ENCODE data around the gene SEMA3D. TPM values are rescaled to one million over a fixed set of nuclear protein-coding genes. Genes with fewer than 3 reads are reported as not detected.

The SEMA3D gene
- polyA plus RNA-seq, 1 donor = 14.4 TPM

DNA sequence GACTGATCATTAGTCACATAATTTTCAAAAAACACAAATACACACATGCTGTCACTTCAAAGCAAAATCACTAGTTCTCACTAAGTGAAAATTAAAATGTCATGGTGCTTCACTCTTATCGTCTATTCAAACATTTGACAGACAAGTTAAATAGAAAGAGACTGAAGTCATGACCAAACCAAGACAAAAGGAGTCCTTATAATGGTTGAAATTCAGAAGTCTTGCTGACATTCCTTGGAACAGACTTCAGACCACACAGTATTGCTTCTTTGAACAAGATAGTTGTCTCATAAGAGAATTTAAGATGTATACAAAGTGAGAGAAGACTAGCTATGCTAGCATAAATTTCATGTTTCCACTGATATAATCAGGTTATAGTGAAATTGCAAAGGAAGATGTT, 119.5 kb downstream of the SEMA3D start:
- Histone ChIP-seq H3K4me1 (ENCODE audit: control insufficient read depth, insufficient read depth, low read length) (no peaks in the 10 kb centered on the region), H3K27ac (ENCODE audit: low read length) (no peak overlapping the region), H3K36me3 (ENCODE audit: control insufficient read depth, insufficient read depth, low read length) (no peaks in the 10 kb centered on the region), H3K27me3 (ENCODE audit: control insufficient read depth, insufficient read depth, low read length) (no peaks in the 10 kb centered on the region), H3K4me3 (ENCODE audit: low read length) (no peak overlapping the region), H3K9me3 (ENCODE audit: control insufficient read depth, low read depth, low read length) (peaks cover 2% of the 10 kb centered on the region)
- WGBS (ENCODE audit: insufficient coverage, low lambda C conversion rate) = no CpG with 5 or more reads among the region's 1 CpG
- no peak for DNase-seq

DNA sequence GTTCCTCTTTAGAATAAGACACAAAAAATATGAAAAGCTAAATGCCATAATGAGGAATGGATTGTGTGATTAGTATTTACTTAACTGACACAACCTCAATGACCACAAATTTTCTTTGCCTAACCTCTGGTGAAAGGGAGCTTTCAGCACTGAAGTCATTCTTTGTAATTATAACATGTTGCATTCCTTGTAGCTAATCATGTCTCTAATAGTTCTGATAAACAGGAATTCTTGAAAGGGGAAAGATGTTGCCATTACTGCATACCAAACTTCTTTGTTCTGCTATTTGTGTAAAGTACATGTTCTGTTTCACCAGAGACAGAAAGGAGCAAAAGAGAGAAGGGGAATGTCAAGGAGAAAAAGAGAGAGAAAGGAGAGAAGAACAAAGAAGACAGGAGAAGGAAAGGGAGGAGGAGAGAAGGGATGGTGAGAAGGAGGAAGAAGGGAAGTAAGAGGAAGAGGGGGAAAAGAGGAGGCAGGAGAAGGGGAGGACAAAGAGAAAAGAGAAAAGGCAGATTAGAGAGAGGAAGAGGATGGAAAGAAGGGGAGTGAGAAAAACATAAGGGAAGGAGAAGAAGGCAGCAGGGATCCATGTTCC, 120.9 kb downstream of the SEMA3D start:
- Histone ChIP-seq H3K9me3 (ENCODE audit: control insufficient read depth, low read depth, low read length) (peaks cover 2% of the 10 kb centered on the region), H3K27ac (ENCODE audit: low read length) (no peak overlapping the region), H3K27me3 (ENCODE audit: control insufficient read depth, insufficient read depth, low read length) (no peaks in the 10 kb centered on the region), H3K36me3 (ENCODE audit: control insufficient read depth, insufficient read depth, low read length) (no peaks in the 10 kb centered on the region), H3K4me3 (ENCODE audit: low read length) (no peak overlapping the region), H3K4me1 (ENCODE audit: control insufficient read depth, insufficient read depth, low read length) (no peaks in the 10 kb centered on the region)
- no peak for DNase-seq

DNA sequence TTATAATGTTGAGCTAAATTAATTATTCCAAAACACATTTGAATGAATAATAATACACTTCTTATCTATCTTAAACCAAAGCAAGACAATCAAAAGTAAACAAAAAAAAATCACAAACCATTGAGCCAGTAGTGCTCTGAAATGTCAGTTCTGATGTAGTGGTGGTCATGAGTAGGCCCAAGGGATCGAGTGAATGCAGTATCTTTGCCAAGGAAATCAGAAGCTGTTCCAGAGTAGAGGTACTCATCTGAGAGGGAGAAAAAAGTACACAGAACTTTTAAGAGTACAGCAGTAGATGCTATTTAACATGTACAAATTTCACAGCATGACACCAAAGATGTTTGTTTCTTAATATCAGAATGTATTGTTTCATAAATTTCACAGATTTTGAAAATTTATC, 121.5 kb downstream of the SEMA3D start:
- Histone ChIP-seq H3K4me3 (ENCODE audit: low read length) (no peak overlapping the region), H3K4me1 (ENCODE audit: control insufficient read depth, insufficient read depth, low read length) (no peaks in the 10 kb centered on the region), H3K9me3 (ENCODE audit: control insufficient read depth, low read depth, low read length) (peaks cover 2% of the 10 kb centered on the region), H3K27me3 (ENCODE audit: control insufficient read depth, insufficient read depth, low read length) (no peaks in the 10 kb centered on the region), H3K36me3 (ENCODE audit: control insufficient read depth, insufficient read depth, low read length) (no peaks in the 10 kb centered on the region), H3K27ac (ENCODE audit: low read length) (no peak overlapping the region)
- DNase-seq = no peak
- WGBS (ENCODE audit: insufficient coverage, low lambda C conversion rate) = no CpG with 5 or more reads among the region's 1 CpG

DNA sequence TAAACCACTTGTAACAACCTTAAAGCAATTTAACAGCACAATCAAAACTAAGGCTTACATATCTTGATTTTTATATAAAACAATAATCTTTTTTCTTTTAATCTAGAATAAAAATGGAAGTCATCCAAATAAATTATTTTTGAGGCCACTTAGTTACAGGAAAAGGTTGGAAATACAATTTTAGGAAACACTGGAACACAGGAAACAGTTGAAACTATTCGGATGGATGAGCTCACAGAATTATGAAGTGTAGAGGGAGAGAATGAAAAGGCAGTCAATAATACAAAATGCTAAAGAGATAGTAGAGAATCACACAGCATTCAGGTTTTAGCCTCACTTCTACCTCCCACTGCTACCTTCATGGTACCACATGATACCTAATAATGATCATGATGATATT, 124.2 kb downstream of the SEMA3D start:
- Histone ChIP-seq H3K36me3 (ENCODE audit: control insufficient read depth, insufficient read depth, low read length) (no peaks in the 10 kb centered on the region), H3K9me3 (ENCODE audit: control insufficient read depth, low read depth, low read length) (peaks cover 2% of the 10 kb centered on the region), H3K27me3 (ENCODE audit: control insufficient read depth, insufficient read depth, low read length) (no peaks in the 10 kb centered on the region), H3K4me1 (ENCODE audit: control insufficient read depth, insufficient read depth, low read length) (no peaks in the 10 kb centered on the region), H3K4me3 (ENCODE audit: low read length) (no peak overlapping the region), H3K27ac (ENCODE audit: low read length) (no peak overlapping the region)
- 89% methylated on average over 1 of the region's 1 CpG for WGBS (ENCODE audit: insufficient coverage, low lambda C conversion rate)
- DNase-seq = no peak

- no peak for DNase-seq
- no CpG with 5 or more reads among the region's 2 CpGs for WGBS (ENCODE audit: insufficient coverage, low lambda C conversion rate)
- no peaks in the 10 kb centered on the region for H3K9me3 ChIP-seq (ENCODE audit: control insufficient read depth, low read depth, low read length)
Measured at GRCh38 chr7:85061456-85061855, 125.4 kb downstream of the SEMA3D start.

DNA sequence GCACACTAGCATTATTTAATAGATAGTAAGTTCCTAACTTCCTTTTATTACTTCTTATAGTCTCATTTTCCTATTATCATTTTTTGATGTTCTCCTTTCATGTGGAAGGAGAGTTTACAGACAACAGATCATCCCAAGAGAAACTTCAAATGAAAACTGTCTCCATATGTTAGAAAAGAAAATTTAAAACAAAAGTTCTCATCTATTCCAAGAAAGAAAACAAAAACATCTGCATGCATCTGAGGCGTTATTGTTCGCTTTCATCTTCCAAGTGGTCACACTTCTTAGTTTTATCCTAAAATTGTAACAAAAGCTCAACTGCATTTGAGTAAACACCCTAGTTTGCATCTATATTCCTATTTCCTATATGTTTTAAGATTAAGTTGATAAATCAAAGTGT, 126.2 kb downstream of the SEMA3D start:
- Histone ChIP-seq H3K4me3 (ENCODE audit: low read length) (no peak overlapping the region), H3K9me3 (ENCODE audit: control insufficient read depth, low read depth, low read length) (no peaks in the 10 kb centered on the region), H3K27ac (ENCODE audit: low read length) (no peak overlapping the region), H3K4me1 (ENCODE audit: control insufficient read depth, insufficient read depth, low read length) (no peaks in the 10 kb centered on the region), H3K27me3 (ENCODE audit: control insufficient read depth, insufficient read depth, low read length) (no peaks in the 10 kb centered on the region), H3K36me3 (ENCODE audit: control insufficient read depth, insufficient read depth, low read length) (no peaks in the 10 kb centered on the region)
- no CpG with 5 or more reads among the region's 2 CpGs for WGBS (ENCODE audit: insufficient coverage, low lambda C conversion rate)
- no peak for DNase-seq

More at GRCh38 chr7:85061456-85061855, 125.4 kb downstream of the SEMA3D start:
- Histone ChIP-seq H3K36me3 (ENCODE audit: control insufficient read depth, insufficient read depth, low read length) (no peaks in the 10 kb centered on the region), H3K4me1 (ENCODE audit: control insufficient read depth, insufficient read depth, low read length) (no peaks in the 10 kb centered on the region), H3K27ac (ENCODE audit: low read length) (no peak overlapping the region), H3K27me3 (ENCODE audit: control insufficient read depth, insufficient read depth, low read length) (no peaks in the 10 kb centered on the region), H3K4me3 (ENCODE audit: low read length) (no peak overlapping the region)

GRCh38 chr7:85055906-85056305, 130.9 kb downstream of the SEMA3D start:
- WGBS (ENCODE audit: insufficient coverage, low lambda C conversion rate) = no CpG with 5 or more reads among the region's 2 CpGs
- no peaks in the 10 kb centered on the region for H3K36me3 ChIP-seq (ENCODE audit: control insufficient read depth, insufficient read depth, low read length)
- no peaks in the 10 kb centered on the region for H3K9me3 ChIP-seq (ENCODE audit: control insufficient read depth, low read depth, low read length)
- no peaks in the 10 kb centered on the region for H3K4me1 ChIP-seq (ENCODE audit: control insufficient read depth, insufficient read depth, low read length)
- no peak overlapping the region for H3K27ac ChIP-seq (ENCODE audit: low read length)
- DNase-seq = no peak
- no peaks in the 10 kb centered on the region for H3K27me3 ChIP-seq (ENCODE audit: control insufficient read depth, insufficient read depth, low read length)
- H3K4me3 ChIP-seq (ENCODE audit: low read length) = no peak overlapping the region

GRCh38 chr7:85055196-85055595, 131.7 kb downstream of the SEMA3D start:
- Histone ChIP-seq H3K4me1 (ENCODE audit: control insufficient read depth, insufficient read depth, low read length) (no peaks in the 10 kb centered on the region), H3K27ac (ENCODE audit: low read length) (no peak overlapping the region), H3K4me3 (ENCODE audit: low read length) (no peak overlapping the region), H3K36me3 (ENCODE audit: control insufficient read depth, insufficient read depth, low read length) (no peaks in the 10 kb centered on the region), H3K27me3 (ENCODE audit: control insufficient read depth, insufficient read depth, low read length) (no peaks in the 10 kb centered on the region), H3K9me3 (ENCODE audit: control insufficient read depth, low read depth, low read length) (no peaks in the 10 kb centered on the region)
- DNase-seq = no peak
- WGBS (ENCODE audit: insufficient coverage, low lambda C conversion rate) = 100% methylated on average over 2 of the region's 2 CpGs

DNA sequence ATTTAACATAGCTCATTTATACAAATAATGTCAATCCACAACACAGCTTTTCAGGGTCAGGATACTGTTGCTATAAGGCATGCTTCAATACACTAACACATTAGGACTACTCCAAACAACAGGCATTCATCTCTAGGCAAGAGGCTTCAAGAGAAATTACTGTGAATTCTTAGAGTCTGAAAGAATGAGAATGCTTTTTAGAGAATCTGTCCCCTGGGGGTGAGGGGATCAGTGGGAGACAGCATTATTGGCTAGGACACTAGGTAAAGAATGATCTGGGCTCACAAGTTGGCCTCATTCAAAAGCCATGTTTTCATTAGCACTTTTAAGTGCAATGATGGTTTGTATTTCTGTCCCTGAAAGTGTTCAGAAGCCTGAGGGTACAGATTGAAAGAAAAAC, 132.6 kb downstream of the SEMA3D start:
- Histone ChIP-seq H3K27ac (ENCODE audit: low read length) (no peak overlapping the region), H3K9me3 (ENCODE audit: control insufficient read depth, low read depth, low read length) (no peaks in the 10 kb centered on the region), H3K4me3 (ENCODE audit: low read length) (no peak overlapping the region), H3K36me3 (ENCODE audit: control insufficient read depth, insufficient read depth, low read length) (no peaks in the 10 kb centered on the region), H3K4me1 (ENCODE audit: control insufficient read depth, insufficient read depth, low read length) (no peaks in the 10 kb centered on the region), H3K27me3 (ENCODE audit: control insufficient read depth, insufficient read depth, low read length) (no peaks in the 10 kb centered on the region)
- no peak for DNase-seq

DNA sequence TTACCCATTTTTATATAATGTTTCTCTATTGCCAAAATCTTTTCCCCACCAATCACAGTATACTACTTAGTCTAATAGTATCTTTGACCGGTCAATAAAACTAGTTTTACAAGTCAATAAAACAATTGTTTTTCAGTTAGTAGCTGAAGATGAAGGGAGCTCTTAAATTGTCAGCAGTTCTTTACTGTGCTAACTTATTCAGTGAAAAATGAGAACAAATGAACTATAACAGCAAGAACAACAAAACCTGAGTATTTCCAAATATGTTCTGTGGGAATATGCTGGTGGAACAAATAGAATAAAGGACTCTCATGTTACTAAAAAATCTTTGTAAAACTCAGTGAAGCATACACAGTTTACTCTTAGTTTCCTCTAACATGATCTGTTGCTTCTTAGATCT, 134.0 kb downstream of the SEMA3D start:
- no peaks in the 10 kb centered on the region for H3K9me3 ChIP-seq (ENCODE audit: control insufficient read depth, low read depth, low read length)
- no peaks in the 10 kb centered on the region for H3K36me3 ChIP-seq (ENCODE audit: control insufficient read depth, insufficient read depth, low read length)
- no peak overlapping the region for H3K27ac ChIP-seq (ENCODE audit: low read length)
- WGBS (ENCODE audit: insufficient coverage, low lambda C conversion rate) = 100% methylated on average over 1 of the region's 1 CpG
- no peaks in the 10 kb centered on the region for H3K4me1 ChIP-seq (ENCODE audit: control insufficient read depth, insufficient read depth, low read length)
- no peak for DNase-seq
- no peaks in the 10 kb centered on the region for H3K27me3 ChIP-seq (ENCODE audit: control insufficient read depth, insufficient read depth, low read length)
- no peak overlapping the region for H3K4me3 ChIP-seq (ENCODE audit: low read length)

DNA sequence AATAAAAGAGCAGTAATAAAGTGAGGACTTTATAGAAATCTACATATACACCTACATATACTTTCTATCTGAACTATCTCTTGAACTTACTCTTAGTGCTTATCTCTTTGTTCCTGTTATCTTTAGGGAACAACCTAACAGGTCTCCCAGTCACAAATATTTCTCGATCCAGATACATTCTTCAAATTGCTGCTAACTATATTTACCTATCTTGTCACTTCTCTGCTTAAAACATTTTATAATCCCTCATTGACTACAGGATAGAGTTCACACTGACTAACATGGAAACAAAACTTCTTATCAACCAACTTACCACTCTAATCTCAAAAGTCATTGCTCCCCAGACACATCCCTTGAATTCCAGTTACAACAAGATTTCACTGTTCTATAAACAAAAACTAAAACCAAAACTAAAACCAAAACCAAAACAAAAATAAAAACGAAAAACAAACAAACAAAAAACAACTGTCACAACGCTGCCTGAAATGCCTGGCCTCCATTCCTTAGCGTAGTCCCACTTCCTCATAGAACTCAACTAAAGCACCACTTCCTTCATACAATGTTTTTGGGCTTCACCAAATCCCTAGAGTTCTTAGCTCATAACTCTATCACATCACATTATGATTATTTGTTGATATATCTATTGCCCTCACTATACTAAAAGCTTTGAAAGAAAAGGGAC, 134.7 kb downstream of the SEMA3D start:
- Histone ChIP-seq H3K27me3 (ENCODE audit: control insufficient read depth, insufficient read depth, low read length) (no peaks in the 10 kb centered on the region), H3K4me1 (ENCODE audit: control insufficient read depth, insufficient read depth, low read length) (no peaks in the 10 kb centered on the region), H3K9me3 (ENCODE audit: control insufficient read depth, low read depth, low read length) (no peaks in the 10 kb centered on the region), H3K27ac (ENCODE audit: low read length) (no peak overlapping the region), H3K36me3 (ENCODE audit: control insufficient read depth, insufficient read depth, low read length) (no peaks in the 10 kb centered on the region), H3K4me3 (ENCODE audit: low read length) (no peak overlapping the region)
- 73% methylated on average over 4 of the region's 4 CpGs for WGBS (ENCODE audit: insufficient coverage, low lambda C conversion rate)
- no peak for DNase-seq

Data from large intestine (tissue), 3 donors.